Panc1 (cell line): Measurements from ENCODE around the gene AFF3. TPM values are rescaled to one million over a fixed set of nuclear protein-coding genes. Genes with fewer than 3 reads are reported as not detected.

ENCODE experiments used
- ATAC-seq: fragments of 200-7000 bp; cut with Tn5 transposase; 2 replicates; pipeline ENCODE4 v1.9.1; 2020; ENCODE audit warnings: mild to moderate bottlenecking, moderate library complexity
- BruUV-seq: library from RNA; stranded (reverse); fragments of 400-500 nt; replicated peaks from 2 replicates; lab custom pipeline; 2021; lab: Mats Ljungman, UMichigan
- CTCF ChIA-PET: fragments of 300-600 bp; sonication (Branson Sonifier 250); formaldehyde crosslinking; loops from one replicate; lab custom pipeline; 2022; ENCODE audit warnings: antibody characterized with exemption; lab: Charles Lee
- POLR2A ChIA-PET: fragments of 300-600 bp; sonication (Branson Sonifier 250); formaldehyde crosslinking; loops from one replicate; lab custom pipeline; 2022; ENCODE audit warnings: antibody characterized with exemption; lab: Charles Lee
- DNase-seq: peaks from one replicate; pipeline ENCODE4 v3.0.0-alpha.2; 2010; ENCODE audit warnings: low read depth, low spot score
- H3K27ac ChIP-seq: 2 replicates; pipeline ENCODE4 v1.5.1; 2011; ENCODE audit warnings: mild to moderate bottlenecking, low read length, inconsistent platforms
- H3K27me3 ChIP-seq: fragments of 200-500 bp; sonication (Bioruptor generic); 2 replicates; pipeline ENCODE4 v1.6.0; 2014; ENCODE audit warnings: low read length, inconsistent platforms; ENCODE audit not compliant: control insufficient read depth, insufficient read depth
- H3K36me3 ChIP-seq: fragments of 200-500 bp; sonication (Bioruptor generic); 2 replicates; pipeline ENCODE4 v1.5.1; 2014; ENCODE audit warnings: inconsistent platforms, mild to moderate bottlenecking, low read length, moderate library complexity; ENCODE audit not compliant: control insufficient read depth, insufficient read depth
- H3K4me1 ChIP-seq: 2 replicates; pipeline ENCODE4 v1.5.1; 2011; ENCODE audit warnings: inconsistent platforms, mild to moderate bottlenecking, low read length, moderate library complexity; ENCODE audit not compliant: control insufficient read depth, insufficient read depth
- H3K4me3 ChIP-seq, 2 experiments: 2 replicates each; pipeline ENCODE4 v1.5.1; 2011 to 2012; ENCODE audit warnings: low read depth in 2 of 2, low read length in 2 of 2, mild to moderate bottlenecking in 2 of 2, inconsistent platforms in 1 of 2, moderate library complexity in 1 of 2
- H3K9me3 ChIP-seq: fragments of 200-500 bp; sonication (Bioruptor generic); 2 replicates; pipeline ENCODE4 v1.5.1; 2014; ENCODE audit warnings: low read depth, mild to moderate bottlenecking, inconsistent platforms, low read length, moderate library complexity; ENCODE audit not compliant: control insufficient read depth, insufficient read depth
- CTCF ChIP-seq: fragments of 450-650 bp; IDR thresholded peaks from 2 replicates; pipeline ENCODE4 v1.5.1; 2017; ENCODE audit warnings: mild to moderate bottlenecking
- POLR2AphosphoS5 ChIP-seq: IDR thresholded peaks from 2 replicates; pipeline ENCODE4 v1.6.1; 2012; ENCODE audit warnings: mild to moderate bottlenecking, low read depth, low read length, moderate library complexity
- SIN3A ChIP-seq: IDR thresholded peaks from 2 replicates; pipeline ENCODE4 v1.6.1; 2012; ENCODE audit warnings: low read depth, mild to moderate bottlenecking, low read length, moderate library complexity, borderline replicate concordance; ENCODE audit not compliant: insufficient read depth
- TCF7L2 ChIP-seq: IDR thresholded peaks from 2 replicates; pipeline ENCODE4 v1.6.1; 2011; ENCODE audit warnings: mild to moderate bottlenecking, low read depth, low read length, inconsistent platforms
- in situ Hi-C: cut with HindIII; loops from 2 replicates; pipeline ENCODE4 v1.10.0; 2016; ENCODE audit warnings: low sequenced_read_pairs, low pct_unique_long_range_greater_than_20kb
- intact Hi-C: fragments of 100-400 bp; cut with micrococcal nuclease; formaldehyde crosslinking; loops from one replicate; pipeline ENCODE4 v1.10.0; 2022; ENCODE audit not compliant: unreplicated experiment
- total RNA-seq: library from RNA; stranded (reverse); gene quantifications from one replicate; pipeline ENCODE4 v1.2.1, GENCODE V29; 2021; ENCODE audit not compliant: unreplicated experiment
- TF ChIP-seq, protein P1 (sequence below), 2 experiments: IDR thresholded peaks; 2 replicates each; pipeline ENCODE4 v1.6.1; 2011 to 2012; ENCODE audit warnings: low read depth in 2 of 2, control low read depth in 1 of 2, low read length in 1 of 2, mild to moderate bottlenecking in 1 of 2, moderate library complexity in 1 of 2; ENCODE audit not compliant: insufficient read depth in 1 of 2

AFF3 gene
- total RNA-seq, 1 experiment from 2014 or later, result 2.2 TPM

DNA sequence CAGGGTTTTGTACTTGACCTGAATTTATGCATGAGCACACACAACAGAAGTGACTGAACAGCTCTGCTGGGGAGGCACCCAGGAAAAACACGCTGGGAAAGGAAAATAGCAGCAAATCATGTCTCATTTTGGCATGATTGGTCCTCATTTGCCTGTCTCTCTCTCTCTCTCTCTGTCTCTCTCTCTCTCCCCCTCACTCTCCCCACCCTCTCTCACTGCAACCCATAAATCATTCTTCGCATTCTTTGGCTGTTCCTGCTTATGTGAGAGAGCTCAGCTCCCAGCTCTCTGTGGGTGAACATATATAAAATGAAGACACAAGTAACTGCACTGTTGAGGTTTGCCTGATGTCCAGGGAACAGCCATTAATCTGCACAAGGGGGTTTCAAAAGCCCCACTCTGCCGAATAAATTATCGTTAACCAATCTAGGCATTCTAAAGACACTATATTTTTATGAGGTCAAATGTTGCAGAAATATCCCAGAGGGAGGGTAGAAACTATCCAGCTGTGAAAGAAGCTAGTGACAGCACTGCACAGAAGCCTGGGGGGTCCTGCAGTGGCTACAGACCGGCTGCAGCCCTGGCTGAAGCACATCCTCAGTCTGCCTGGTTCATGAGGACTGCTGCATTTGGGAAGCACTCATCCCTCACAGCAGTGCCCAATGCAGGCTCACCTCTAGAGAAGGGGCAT lies 260.3 kb downstream of the AFF3 start:
- DNase-seq (no peak), ATAC-seq (no peak)
- intact Hi-C loops (no loop called here), in situ Hi-C loops (no loop called here)
- ChIA-PET POLR2A (interaction anchor here (0.6 kb wide), 1 partner anchor 279 kb away, joined by 3 read pairs; no protein-coding TSS in a partner anchor), CTCF (no interaction called here)
- no peaks in the 10 kb centered on the region for H3K36me3 ChIP-seq
- peaks cover 3% of the 10 kb centered on the region; the same call in 1 of the 2 replicates for H3K27me3 ChIP-seq
- peaks cover 10% of the 10 kb centered on the region for H3K4me1 ChIP-seq
- TF ChIP-seq, protein P1, sequence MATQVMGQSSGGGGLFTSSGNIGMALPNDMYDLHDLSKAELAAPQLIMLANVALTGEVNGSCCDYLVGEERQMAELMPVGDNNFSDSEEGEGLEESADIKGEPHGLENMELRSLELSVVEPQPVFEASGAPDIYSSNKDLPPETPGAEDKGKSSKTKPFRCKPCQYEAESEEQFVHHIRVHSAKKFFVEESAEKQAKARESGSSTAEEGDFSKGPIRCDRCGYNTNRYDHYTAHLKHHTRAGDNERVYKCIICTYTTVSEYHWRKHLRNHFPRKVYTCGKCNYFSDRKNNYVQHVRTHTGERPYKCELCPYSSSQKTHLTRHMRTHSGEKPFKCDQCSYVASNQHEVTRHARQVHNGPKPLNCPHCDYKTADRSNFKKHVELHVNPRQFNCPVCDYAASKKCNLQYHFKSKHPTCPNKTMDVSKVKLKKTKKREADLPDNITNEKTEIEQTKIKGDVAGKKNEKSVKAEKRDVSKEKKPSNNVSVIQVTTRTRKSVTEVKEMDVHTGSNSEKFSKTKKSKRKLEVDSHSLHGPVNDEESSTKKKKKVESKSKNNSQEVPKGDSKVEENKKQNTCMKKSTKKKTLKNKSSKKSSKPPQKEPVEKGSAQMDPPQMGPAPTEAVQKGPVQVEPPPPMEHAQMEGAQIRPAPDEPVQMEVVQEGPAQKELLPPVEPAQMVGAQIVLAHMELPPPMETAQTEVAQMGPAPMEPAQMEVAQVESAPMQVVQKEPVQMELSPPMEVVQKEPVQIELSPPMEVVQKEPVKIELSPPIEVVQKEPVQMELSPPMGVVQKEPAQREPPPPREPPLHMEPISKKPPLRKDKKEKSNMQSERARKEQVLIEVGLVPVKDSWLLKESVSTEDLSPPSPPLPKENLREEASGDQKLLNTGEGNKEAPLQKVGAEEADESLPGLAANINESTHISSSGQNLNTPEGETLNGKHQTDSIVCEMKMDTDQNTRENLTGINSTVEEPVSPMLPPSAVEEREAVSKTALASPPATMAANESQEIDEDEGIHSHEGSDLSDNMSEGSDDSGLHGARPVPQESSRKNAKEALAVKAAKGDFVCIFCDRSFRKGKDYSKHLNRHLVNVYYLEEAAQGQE (IDR thresholded peaks at IDR 0.05; ENCODE audit: insufficient read depth in 1 of 2, low read depth in 2 of 2, low read length in 1 of 2), result no peak
- TF ChIP-seq TCF7L2 (no peak), SIN3A (no peak), CTCF (no peak), POLR2AphosphoS5 (no peak)
- no peaks in the 10 kb centered on the region for H3K9me3 ChIP-seq
- H3K4me3 ChIP-seq, result no peak overlapping the region
- no peak overlapping the region for H3K27ac ChIP-seq
- BruUV-seq, result no TSS peak

DNA sequence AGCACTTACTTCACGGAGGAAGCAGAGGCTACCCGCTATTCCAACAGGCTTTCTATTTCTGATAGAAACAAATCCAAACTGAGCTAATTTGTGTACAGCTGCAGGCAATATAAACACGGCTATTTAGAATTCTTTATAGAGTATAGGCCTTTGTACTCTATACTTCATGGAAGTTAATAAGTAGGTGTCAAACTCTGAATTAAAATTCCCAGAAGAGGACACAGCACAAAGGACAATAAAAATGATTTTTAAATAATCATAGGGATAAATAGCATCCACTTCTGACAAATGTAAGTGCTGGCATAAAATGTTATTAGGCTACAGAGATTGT lies 261.5 kb downstream of the AFF3 start:
- Histone ChIP-seq H3K27ac (no peak overlapping the region), H3K9me3 (no peaks in the 10 kb centered on the region), H3K27me3 (peaks cover 2% of the 10 kb centered on the region; the same call in 1 of the 2 replicates), H3K4me3 (peak overlapping the region in 1 of 2 experiments; percentile 34; a peak in 2 of 4 replicates), H3K4me1 (peaks cover 10% of the 10 kb centered on the region), H3K36me3 (no peaks in the 10 kb centered on the region)
- BruUV-seq, result no TSS peak
- intact Hi-C loops (no loop called here), in situ Hi-C loops (no loop called here)
- TF ChIP-seq CTCF (no peak), POLR2AphosphoS5 (no peak), SIN3A (no peak), TCF7L2 (no peak)
- TF ChIP-seq, protein P1 (IDR thresholded peaks at IDR 0.05; ENCODE audit: insufficient read depth in 1 of 2, low read depth in 2 of 2, low read length in 1 of 2), result no peak
- ChIA-PET CTCF (no interaction called here), POLR2A (no interaction called here)
- ATAC-seq (no peak), DNase-seq (no peak)
